MCF 10A (cell line): ENCODE results near the gene ZMYND11. TPM values are rescaled to one million over a fixed set of nuclear protein-coding genes. Genes with fewer than 3 reads are reported as not detected.

Experiments
- BruUV-seq: library from RNA; stranded (reverse); fragments of 400-500 nt; replicated peaks from 2 replicates; lab custom pipeline; 2021; lab: Mats Ljungman, UMichigan
- CTCF ChIA-PET: fragments of 300-600 bp; sonication (Branson Sonifier 250); formaldehyde crosslinking; extraction: SDS; loops from one replicate; lab custom pipeline; 2021; ENCODE audit warnings: antibody characterized with exemption, inconsistent platforms; lab: Yijun Ruan, JAX
- POLR2A ChIA-PET: fragments of 300-600, 350-650 bp; sonication (Branson Sonifier 250); formaldehyde crosslinking; extraction: SDS; loops from one replicate; lab custom pipeline; 2020; ENCODE audit warnings: antibody characterized with exemption, inconsistent platforms; lab: Yijun Ruan, JAX
- DNase-seq: peaks from one replicate; pipeline ENCODE4 v3.0.0-alpha.2; 2018; ENCODE audit not compliant: unreplicated experiment
- H3K27ac Mint-ChIP-seq: one replicate; pipeline ENCODE4 v1.8.0; 2022; ENCODE audit warnings: mild to moderate bottlenecking, low read depth, mixed read lengths; ENCODE audit not compliant: unreplicated experiment
- H3K27me3 Mint-ChIP-seq: one replicate; pipeline ENCODE4 v1.8.0; 2022; ENCODE audit warnings: mixed read lengths; ENCODE audit not compliant: insufficient read depth, unreplicated experiment
- H3K36me3 Mint-ChIP-seq: one replicate; pipeline ENCODE4 v1.8.0; 2022; ENCODE audit warnings: mild to moderate bottlenecking, moderate library complexity, mixed read lengths; ENCODE audit not compliant: insufficient read depth, unreplicated experiment
- H3K4me1 Mint-ChIP-seq: one replicate; pipeline ENCODE4 v1.8.0; 2022; ENCODE audit warnings: mixed read lengths; ENCODE audit not compliant: insufficient read depth, unreplicated experiment
- H3K4me3 Mint-ChIP-seq: one replicate; pipeline ENCODE4 v1.8.0; 2022; ENCODE audit warnings: mild to moderate bottlenecking, moderate library complexity, mixed read lengths; ENCODE audit not compliant: unreplicated experiment
- H3K9me3 Mint-ChIP-seq: one replicate; pipeline ENCODE4 v1.8.0; 2022; ENCODE audit warnings: mixed read lengths; ENCODE audit not compliant: unreplicated experiment
- CTCF ChIP-seq: fragments of 200-600 bp; IDR thresholded peaks from one replicate; pipeline ENCODE4 v1.8.0; 2022; ENCODE audit warnings: antibody characterized with exemption, mild to moderate bottlenecking; ENCODE audit not compliant: unreplicated experiment
- intact Hi-C: fragments of 100-400 bp; cut with micrococcal nuclease; formaldehyde crosslinking; loops from 2 replicates; pipeline ENCODE4 v1.14.1; 2022
- total RNA-seq: library from RNA; stranded (reverse); gene quantifications from 2 replicates; pipeline ENCODE4 v1.2.3, GENCODE V29; 2022

The ZMYND11 gene
- total RNA-seq, 1 experiment from 2014 or later, result 70.4 TPM

- DNase-seq, result peak; percentile 80
- peaks cover 12% of the 10 kb centered on the region for H3K4me1 Mint-ChIP-seq
- ChIA-PET CTCF (no interaction called here), POLR2A (interaction anchor here (0.5 kb wide), 1 partner anchor 50 kb away, joined by 3 read pairs; no protein-coding TSS in a partner anchor)
- peaks cover 12% of the 10 kb centered on the region for H3K9me3 Mint-ChIP-seq
- no peaks in the 10 kb centered on the region for H3K27me3 Mint-ChIP-seq
- no peak overlapping the region for H3K27ac Mint-ChIP-seq
- TF ChIP-seq CTCF, result no peak
- no peaks in the 10 kb centered on the region for H3K36me3 Mint-ChIP-seq
- intact Hi-C loops, result no loop called here
- H3K4me3 Mint-ChIP-seq, result no peak overlapping the region
- BruUV-seq, result no TSS peak
Observed at GRCh38 chr10:266974-267425, 131.7 kb downstream of the ZMYND11 start.

- BruUV-seq, result no TSS peak
- intact Hi-C loops, result no loop called here
- ChIA-PET CTCF (no interaction called here), POLR2A (no interaction called here)
- Mint-ChIP-seq H3K27ac (no peak overlapping the region), H3K9me3 (peaks cover 11% of the 10 kb centered on the region), H3K27me3 (no peaks in the 10 kb centered on the region), H3K36me3 (no peaks in the 10 kb centered on the region), H3K4me1 (peaks cover 12% of the 10 kb centered on the region), H3K4me3 (no peak overlapping the region)
- no peak for TF ChIP-seq CTCF
- no peak for DNase-seq
Observed at GRCh38 chr10:267705-268104, 132.4 kb downstream of the ZMYND11 start.

DNA sequence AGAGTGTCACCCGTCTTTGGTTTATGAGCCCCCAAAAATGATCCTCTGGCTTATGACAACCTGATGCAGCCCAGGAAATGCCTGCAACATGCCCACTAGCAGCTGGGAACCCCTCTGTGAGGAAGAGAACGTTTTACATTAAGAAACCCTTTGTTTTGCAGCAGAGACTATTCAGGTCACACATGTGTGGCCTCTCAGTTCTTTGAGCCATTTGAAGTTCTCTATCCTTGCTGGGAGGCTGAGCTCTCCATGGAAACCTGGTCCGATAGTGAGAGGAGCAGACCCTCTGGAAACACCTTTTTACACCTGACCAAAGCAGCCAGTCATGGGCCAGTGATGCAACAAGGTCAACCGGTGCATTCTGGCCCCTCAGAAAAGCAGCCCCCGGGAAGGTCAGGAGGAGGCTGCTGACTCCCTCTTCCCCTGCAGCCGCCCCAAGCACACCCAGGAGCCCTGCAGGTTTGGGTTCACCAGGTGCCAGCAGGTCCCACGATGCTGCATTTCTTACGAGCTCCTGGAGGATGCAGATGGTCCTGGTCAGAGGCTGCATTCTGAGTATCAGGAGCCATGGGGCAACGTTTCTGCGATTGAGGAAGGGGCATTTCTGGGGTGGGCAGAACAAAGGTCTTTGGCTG lies 134.3 kb downstream of the ZMYND11 start:
- no TSS peak for BruUV-seq
- TF ChIP-seq CTCF, result no peak
- H3K27ac Mint-ChIP-seq, result no peak overlapping the region
- intact Hi-C loops, result no loop called here
- no peak overlapping the region for H3K4me3 Mint-ChIP-seq
- ChIA-PET POLR2A (interaction anchor here (0.8 to 1.3 kb wide), 2 partner anchors 12 to 163 kb away, joined by 3 to 4 read pairs; no protein-coding TSS in a partner anchor), CTCF (no interaction called here)
- no peaks in the 10 kb centered on the region for H3K27me3 Mint-ChIP-seq
- H3K4me1 Mint-ChIP-seq, result peaks cover 8% of the 10 kb centered on the region
- H3K36me3 Mint-ChIP-seq, result no peaks in the 10 kb centered on the region
- no peaks in the 10 kb centered on the region for H3K9me3 Mint-ChIP-seq
- DNase-seq, result no peak

DNA sequence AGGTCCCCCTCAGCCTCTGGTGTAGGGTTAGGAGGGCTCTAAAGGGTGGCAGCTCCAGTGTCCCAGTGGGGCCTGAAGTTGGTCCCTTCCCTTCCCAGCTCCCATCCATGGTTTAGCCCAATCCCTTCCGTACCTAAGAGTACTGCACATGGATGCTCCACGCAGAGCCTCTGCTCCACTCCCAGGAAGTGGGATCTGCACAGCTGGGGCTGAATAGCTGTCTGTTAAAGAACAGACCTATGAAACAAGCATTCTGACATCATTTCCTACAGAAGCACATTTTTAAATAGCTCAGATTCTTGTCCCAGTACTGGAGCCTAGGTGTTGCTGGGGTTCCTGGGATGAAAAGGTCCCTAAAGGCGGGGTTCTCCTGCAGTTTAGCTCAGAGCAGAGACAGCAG lies 135.9 kb downstream of the ZMYND11 start:
- intact Hi-C loops, result no loop called here
- ChIA-PET CTCF (no interaction called here), POLR2A (no interaction called here)
- peaks cover 8% of the 10 kb centered on the region for H3K4me1 Mint-ChIP-seq
- H3K9me3 Mint-ChIP-seq, result no peaks in the 10 kb centered on the region
- H3K36me3 Mint-ChIP-seq, result no peaks in the 10 kb centered on the region
- BruUV-seq, result no TSS peak
- no peak for TF ChIP-seq CTCF
- H3K27ac Mint-ChIP-seq, result no peak overlapping the region
- DNase-seq, result no peak
- H3K27me3 Mint-ChIP-seq, result no peaks in the 10 kb centered on the region
- no peak overlapping the region for H3K4me3 Mint-ChIP-seq
